ENCODE results near the gene TPSG1.
"Not testable (repeated sequence)": the region's sequence is repeated elsewhere in the genome, so short reads cannot be mapped to it uniquely, and the experiment has no call there.

Gene TPSG1

DNA sequence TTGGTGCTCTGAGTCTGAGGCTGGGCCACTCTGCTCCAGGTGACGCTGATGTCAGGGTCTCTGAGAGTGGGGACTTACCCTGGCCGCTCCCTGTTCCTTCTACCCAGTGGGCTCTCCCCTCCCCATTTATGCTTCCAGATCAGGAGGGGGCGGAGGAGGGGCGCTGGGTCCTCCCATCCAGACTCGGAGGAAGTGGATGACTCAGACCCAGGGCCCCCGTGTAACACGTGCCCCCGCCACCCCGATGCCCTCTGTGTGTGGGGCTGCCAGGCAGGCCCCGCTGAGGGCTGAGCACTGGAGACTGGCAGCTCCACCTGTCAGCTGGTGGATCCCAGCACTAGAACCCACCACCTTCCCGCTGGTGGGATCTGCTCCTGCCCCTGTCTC, 5.0 kb upstream of the TPSG1 start, which contains the start of gene TPSB2:
Gene TPSB2, minus strand, starts transcription at position 101 of the 387 bp plus-strand sequence. CDS start 233 bp downstream, outside the sequence.
- DNase-seq: not testable (repeated sequence)

DNA sequence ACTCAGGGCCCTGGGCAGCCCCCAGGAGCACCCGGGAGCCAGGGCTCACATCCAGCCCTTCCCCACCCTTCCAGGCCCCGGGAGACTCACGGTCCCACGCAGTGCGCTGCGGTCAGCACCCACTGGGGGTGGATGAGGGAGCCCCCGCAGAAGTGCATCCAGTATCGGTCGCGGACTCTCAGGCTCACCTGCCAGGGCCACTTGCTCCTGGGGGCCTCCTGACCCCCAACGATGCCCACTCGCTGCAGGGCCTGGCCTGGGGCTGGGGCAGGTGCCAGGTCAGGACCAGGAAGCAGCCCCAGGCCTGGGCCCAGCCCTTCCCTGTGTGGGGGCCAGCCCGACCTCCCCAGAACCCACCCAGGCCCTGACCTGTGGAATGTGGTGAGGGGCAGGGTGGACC, 4.4 kb upstream of the TPSG1 start:
- DNase-seq: not testable (repeated sequence)

DNA sequence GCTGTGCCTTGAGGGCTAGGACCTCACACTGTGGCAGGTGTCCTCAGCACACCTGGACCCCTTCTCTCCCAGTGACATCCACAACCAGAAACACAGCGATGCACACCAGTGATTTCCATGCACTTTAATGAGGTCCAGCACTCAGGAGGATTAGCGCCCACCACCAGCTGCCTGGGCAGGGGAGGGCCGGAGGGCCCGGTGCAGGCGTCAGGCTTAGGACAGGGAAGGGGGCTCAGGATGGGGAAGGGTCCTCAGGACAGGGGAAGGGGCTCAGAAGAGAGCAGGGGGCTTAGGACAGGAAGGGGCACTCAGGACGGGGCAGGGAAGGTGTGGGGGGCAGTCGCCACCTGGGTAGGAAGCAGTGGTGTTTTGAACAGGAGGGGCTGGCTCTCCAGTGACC, 3.2 kb upstream of the TPSG1 start:
- DNase-seq: not testable (repeated sequence)

DNA sequence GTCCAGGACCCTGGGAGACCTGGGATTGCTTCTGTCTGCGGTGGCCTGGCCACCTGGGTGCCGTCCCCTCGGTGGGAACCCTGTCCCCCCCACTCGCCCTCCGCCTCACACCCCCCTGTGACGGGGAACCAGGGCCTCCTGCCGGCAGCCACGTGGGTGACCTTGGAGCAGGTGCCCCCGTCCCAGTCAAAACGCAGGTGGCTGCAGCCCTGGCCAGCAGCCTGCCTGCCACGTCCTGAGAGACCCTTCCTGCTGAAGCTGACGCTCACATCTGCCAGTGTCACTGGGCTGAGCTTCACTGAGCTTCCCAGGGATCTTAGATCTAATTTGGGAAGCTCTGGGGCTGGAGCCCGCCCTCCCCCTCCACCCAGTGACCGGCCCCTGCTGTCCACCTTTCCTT, 1.6 kb upstream of the TPSG1 start:
- not testable (repeated sequence) for DNase-seq

DNA sequence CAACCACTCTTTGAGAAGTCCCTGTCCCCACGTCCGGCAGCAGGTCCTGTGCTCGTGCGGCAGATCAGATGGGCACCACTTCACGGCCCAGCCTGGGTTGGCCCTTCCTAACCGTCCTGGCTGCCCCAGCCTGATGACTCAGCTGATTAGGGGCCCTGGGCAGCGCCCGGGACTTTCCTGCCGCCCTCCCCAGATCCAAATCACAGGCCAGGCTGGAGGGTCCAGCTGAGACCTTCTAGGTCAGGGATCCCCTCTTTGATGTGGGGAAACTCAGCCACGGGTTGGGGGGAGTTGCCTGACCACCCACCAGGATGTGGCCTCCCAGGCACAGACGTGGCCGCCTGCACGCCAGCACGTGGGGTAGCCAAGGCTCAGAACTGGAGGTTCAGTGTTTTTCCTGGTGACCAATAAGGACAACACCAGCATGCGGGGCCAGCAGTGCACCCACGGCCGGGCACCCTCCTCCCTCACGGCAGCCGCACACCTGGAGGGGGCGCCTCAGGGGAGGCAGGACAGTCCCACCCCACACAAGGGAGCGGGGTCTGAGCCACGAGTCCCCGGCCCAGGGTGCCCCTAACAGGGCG, 752 bp upstream of the TPSG1 start:
- not testable (repeated sequence) for DNase-seq

DNA sequence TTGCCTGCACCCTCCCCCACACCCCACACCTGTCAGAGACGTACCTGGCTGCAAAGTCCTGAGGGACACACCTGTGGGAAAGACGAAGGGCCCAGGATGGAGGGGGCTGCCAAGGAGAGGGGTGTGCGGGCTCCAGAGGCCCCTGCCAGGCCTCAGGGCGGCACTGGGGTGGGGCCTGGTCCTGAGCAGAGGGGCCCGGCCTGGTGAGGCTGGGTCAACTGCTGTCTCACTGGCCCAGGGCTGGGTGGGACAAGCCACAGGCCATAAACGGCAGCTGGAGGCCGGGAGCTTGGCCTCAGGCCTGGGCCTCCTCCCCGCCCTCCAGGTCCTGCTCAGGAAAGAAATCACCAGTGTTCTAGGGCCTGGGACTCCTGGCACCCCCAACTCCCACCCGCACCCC, 510 bp downstream of the TPSG1 start:
- DNase-seq: no peak

DNA sequence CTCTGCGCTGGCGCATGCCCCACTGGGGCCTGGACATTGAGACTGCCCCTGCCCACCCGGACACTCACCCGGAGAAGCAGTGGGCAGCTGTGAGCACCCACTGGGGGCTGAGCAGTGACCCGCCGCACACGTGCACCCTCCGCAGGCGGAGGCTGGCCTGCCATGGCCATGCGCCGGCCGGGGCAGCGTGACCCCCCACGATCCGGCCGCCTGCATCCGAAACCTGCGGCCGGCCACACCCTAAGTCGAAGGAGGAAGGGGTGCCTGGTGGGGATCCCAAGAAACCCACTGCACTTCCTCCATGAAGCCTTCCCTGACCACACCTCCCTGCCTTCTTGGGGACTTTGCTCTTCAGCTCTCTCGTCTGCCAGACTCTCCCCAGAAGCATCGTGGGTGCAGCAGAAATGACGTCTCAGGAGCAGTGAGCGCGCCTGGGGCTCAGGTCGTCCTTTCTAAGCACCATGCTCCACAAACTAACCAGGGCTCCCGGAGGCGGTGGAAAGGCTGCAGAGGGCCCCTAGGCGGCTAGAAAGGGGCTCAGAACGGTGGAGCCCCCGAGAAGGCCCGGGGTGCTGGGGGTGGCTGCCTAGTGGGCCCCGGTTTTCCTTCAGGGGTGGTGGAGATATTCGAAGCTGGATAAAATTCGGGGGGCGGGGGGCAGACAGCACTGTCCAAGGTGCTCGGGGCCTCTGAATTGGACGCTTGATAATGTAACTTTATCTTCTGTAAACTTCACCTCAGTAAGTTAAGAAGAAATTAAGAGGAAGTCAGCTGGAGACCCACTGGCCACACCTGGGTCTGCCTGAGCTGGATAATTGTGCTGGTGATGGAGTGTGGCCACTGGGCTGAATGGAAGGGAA, 1.5 kb downstream of the TPSG1 start:
- no peak for DNase-seq

DNA sequence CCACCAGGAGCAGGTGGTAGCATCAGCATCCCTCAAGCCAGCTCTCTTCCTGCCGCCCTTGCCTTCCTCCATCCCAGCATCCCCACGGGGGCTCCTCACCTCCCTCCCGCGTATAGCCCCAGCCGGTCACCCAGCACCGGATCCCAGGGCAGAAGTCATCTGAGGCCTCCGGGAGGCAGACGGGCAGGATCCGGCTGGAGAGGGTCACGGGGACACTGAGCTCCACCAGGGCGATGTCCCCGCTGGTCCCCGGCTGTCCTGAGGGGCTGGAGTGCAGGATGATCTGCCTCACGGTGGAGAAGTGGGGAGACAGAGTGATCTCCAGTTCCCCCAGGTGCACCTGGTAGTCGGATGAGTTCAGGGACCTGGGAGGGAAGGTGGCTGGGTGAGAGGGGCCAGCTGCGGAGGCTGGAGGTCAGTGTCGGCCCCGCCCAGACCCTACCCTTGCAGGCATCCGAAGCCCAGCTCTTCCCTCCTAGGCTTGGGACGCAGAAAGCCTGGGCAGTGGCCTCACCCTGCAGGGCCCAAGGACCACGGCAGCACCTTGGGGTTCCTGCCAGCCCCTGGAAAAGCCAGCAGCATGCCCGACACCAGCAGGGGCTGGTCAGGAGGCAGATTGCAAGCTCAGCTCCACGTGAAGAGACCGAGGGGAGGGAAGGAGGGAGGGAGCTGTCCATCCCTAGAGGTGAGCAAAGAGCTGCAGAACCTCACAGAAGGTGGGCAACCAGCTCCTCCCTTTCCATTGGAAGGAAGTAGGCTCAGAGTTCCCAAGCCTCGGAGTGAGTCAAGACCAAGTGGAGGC, 2.3 kb downstream of the TPSG1 start:
- DNase-seq: no peak

DNA sequence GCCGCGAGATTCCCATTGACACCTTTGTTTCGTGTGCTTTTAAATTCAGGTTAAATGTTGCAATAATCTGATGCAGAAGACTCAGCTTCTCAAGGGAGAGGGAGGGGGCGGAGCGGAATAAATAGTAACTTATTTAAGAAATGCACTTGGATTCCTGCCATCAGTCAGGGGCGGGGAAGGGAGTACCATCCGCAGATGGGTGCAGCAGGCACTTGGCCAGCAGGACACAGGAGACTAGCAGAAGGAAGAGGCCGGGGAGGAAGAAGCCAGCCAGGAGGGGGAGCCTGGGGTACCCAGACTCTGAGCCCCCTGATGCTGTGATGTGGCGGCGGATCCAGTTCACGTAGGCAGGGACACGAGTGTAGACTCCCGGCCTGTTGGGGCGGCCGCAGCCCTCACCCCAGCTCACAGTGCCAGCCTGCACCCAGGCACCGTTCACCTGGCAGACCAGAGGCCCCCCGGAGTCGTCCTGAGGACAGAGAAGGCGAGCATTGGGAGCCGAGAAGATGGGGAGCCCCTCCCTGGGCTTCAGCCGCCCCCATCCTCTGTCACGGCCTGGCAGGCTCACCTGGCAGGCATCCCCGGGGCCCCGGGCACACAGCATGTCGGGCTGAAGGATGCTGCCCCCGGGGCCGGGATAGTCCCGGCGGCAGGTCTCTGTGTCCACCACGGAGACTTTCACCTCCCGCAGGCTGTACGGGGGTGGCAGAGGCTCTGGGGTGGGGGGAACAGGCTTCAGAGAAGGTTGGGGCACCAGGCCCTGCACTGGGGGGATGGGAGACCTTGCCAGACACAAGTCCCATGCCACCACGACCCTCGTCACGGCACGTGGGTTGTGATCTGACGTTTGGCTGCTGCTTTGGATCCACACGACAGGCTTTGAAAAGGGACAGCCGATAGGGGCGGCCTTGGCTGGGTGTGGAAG, 3.2 kb downstream of the TPSG1 start:
- no peak for DNase-seq

DNA sequence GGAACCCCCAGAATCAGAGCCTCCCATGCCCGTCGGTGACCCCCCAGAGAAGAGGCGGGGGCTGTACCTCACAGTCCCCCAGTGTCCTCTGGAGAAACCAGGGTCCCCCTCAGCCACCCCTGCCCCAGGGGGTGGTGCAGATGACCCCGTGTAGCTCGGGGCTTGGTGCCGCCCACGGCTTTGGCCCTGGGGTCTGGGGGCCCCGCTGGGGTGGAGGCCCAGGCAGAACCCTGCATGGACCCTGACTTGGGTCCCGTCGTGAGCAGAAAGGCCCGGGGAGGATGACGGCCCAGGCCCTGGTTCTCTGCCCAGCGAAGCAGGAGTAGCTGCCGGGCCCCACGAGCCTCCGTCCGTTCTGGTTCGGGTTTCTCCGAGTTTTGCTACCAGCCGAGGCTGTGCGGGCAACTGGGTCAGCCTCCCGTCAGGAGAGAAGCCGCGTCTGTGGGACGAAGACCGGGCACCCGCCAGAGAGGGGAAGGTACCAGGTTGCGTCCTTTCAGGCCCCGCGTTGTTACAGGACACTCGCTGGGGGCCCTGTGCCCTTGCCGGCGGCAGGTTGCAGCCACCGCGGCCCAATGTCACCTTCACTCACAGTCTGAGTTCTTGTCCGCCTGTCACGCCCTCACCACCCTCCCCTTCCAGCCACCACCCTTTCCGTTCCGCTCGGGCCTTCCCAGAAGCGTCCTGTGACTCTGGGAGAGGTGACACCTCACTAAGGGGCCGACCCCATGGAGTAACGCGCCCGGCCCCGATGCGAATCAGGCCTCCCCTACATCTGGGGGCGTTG, 4.0 kb downstream of the TPSG1 start:
- DNase-seq: no peak

DNA sequence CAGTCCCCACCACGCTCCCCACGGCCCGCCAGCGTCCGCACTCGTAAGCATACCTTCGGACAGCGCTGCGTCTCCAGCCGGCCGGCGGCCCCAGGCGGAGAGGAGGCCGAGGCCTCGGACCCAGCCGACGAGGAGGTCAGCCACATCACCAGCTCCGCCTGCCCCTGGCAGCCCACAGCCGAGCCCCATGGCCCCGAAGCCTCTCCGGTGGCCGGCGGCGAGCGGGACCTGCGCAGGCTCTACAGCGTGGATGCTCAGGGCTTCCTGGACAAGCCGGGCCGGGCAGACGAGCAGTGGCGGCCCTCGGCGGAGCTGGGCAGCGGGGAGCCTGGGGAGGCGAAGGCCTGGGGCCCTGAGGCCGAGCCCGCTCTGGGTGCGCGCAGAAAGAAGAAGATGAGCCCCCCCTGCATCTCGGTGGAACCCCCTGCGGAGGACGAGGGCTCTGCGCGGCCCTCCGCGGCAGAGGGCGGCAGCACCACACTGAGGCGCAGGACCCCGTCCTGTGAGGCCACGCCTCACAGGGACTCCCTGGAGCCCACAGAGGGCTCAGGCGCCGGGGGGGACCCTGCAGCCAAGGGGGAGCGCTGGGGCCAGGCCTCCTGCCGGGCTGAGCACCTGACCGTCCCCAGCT, 4.9 kb downstream of the TPSG1 start:
- DNase-seq: no peak

DNA sequence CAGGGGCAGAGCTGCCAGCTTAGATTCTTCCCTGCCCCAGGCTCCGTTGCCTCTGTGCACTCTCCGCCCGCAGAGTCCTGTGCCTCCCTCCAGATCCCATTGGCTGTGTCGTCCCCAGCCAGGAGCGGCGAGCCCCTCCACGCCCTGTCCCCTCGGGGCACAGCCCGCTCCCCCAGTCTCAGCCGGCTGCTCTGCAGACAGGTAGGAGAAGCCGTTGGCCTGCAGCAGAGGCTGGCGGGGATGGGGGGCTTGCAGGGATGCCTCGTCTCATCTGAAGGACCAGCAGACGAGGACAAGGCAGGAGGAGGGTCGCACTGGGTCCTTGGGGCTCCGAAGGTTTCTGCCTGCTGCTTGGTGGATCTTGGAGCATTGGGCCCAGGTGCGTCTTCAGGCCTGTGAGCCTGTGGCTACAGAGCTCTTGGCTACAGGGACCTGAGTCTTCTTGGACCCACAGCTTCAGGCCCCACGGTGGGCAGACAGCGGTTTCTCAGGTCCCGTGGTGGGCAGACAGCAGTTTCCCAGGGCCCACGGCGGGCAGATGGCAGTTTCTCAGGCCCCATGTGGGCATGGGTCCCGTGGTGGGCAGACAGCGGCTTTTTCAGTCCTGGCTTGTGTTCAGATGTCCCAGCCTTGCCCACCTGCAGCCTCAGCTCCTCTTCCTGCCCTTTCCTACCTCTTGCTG, 6.0 kb downstream of the TPSG1 start:
- DNase-seq: no peak

DNA sequence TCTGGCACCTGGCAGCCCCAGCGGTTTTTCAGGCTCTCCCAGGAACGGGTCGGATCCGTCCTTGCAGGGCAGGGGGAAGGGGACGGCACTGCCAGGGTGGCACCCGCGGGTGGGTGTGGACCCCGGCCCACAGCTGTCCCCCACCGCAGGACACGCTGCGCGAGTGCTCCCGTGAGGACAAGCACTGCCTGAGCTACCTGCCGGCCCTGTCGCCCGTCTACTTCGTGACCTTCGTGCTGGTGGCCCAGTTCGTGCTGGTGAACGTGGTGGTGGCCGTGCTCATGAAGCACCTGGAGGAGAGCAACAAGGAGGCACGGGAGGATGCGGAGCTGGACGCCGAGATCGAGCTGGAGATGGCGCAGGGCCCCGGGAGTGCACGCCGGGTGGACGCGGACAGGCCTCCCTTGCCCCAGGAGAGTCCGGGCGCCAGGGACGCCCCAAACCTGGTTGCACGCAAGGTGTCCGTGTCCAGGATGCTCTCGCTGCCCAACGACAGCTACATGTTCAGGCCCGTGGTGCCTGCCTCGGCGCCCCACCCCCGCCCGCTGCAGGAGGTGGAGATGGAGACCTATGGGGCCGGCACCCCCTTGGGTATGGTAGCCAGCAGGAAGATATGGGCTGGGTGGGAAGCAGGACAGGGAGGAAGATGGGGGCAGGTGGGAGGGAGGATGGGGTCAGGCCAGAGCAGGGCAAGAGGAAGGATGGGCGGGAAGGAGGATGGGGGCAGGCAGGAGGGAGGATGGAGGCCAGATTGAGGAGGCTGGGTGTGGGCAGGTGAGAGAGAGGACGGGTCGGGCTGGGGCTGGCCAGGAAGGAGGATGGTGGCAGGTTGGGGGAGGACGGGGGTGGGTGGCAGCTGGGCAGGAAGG, 6.8 kb downstream of the TPSG1 start:
- DNase-seq: no peak

DNA sequence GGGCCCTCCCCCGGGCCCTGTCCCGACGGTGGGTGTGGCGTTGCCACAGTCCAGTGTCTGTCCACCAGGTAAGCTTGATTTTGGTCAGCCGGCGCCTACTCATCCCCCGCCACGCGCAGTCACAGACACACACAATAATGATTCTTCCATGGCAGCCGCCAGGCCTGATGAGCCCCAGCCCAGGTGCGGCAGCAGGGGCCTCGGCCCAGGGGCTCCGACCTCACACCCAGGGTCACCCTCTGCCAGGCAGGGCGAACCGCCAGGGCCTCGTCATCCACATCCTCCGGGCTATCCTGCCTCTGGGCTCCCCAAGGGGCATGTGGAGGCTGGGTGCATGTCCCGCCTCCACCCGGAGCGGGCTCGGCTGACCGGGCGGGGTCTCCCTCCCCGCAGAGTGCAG, 7.5 kb downstream of the TPSG1 start:
- DNase-seq: no peak

DNA sequence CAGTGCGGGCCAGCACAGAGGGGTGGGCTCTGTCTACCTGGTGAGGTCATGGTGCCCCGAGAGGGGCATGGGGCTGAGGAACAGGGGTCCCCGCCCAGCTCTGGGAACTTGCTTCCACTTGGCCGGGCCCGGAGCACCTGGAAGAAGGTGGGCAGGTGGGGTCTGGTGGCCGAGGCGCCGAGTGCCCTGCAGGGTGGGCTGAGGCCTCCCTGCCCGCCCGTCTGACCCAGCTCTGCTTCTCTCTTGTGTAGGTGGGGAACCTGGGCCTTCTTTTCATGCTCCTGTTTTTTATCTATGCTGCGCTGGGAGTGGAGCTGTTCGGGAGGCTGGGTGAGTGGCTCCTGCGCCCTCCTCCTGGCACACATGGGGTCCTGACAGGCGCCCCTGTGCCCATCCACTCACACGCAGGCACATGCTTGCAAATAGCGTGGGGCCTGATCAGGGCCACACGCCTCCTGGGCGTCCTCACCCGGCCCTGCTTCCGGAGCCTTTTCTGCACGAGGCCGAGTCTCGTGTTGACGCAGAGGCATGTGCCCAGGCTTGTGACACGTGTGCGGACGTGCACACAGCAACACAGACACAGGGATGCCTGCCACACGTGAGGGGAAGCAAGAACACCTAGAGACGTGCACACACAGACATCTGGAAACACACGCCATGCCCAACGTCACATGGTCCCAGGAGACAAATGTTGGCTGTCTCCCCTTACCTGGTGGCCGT, 8.2 kb downstream of the TPSG1 start:
- DNase-seq: no peak

DNA sequence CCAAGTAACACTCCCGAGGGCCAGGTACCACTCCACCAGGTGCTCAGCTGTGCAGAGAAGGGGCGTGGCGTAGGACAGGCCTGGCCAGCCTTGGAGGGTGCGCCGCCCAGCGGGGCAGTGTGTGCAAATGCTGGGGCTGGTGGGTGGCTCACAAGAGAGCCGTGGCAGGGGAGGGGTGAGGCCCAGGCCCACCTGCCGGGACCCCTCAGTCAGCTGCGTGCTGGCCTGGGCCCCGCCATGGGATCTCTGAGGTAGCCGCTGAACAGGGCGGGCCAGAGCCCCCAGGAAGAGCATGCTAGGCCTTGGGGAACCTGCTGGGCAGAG, 8.8 kb downstream of the TPSG1 start:
- DNase-seq: no peak

DNA sequence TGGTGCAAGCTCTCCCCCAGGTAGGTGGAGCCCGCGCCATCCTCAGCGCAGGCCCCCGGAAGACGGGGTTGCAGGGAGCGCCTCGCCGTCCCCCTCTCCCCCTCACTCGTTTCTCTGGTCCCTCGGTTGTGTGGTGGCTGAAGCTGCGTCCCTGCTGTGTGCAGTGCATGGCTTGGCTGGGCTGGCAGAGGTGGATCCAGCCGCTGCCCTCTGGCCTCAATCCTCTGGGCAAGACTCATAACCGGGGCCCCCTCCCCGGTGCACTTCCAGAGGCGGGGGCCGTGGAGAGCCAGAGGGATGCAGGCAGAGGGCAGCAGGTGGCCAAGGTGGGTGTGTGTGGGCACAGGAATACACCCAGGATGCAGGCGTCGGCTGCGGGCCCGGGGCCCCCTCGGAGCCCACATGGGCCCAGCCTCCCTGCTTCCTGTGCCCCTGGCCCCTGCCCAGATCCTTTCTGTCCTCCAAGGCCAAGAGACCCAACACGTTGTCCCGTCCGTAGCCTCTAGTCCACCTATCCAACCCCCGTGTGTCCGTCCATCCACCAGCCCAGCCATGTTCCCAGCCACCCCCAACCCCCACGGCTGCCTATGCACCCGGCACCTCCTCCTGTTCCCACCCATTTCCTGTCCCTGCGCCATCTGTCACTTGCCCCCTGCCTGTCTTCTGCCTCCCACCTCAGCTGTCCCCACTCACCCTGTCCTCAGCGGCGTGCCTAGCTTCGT, 9.3 kb downstream of the TPSG1 start:
- DNase-seq: no peak

DNA sequence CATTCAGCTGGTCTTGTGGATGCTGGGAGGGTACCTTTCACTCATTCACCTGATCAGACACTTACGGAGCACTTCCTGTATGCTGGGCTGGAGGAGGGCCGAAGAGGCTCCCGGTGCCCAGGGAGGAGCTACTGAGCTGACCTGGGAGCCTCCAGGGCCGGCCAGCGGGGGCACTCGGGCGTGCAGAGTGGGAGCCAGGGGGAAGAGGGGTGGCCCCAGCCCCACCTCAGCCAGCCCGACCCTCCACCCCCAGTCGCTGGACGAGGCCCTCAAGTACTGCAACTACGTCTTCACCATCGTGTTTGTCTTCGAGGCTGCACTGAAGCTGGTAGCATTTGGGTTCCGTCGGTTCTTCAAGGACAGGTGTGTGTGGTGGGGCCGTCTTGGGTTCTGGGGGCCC, 10.3 kb downstream of the TPSG1 start:
- no peak for DNase-seq

Measured in kidney glomerular epithelial cell (primary cell).